Measurements from ENCODE around the gene DGKA. TPM values are rescaled to one million over a fixed set of nuclear protein-coding genes. Genes with fewer than 3 reads are reported as not detected.

The DGKA gene
- polyA plus RNA-seq, 1 of the 3 experiments (the other 2 are of a cell fraction): 75.9 TPM

- TF ChIP-seq MEF2A (IDR thresholded peaks at IDR 0.05; ENCODE audit: borderline replicate concordance, low read depth): no peak
- no peak for TF ChIP-seq JUND (IDR thresholded peaks at IDR 0.05)
- no peak for TF ChIP-seq FOSL2 (IDR thresholded peaks at IDR 0.05; ENCODE audit: borderline replicate concordance, low read depth)
- TF ChIP-seq NFIC (IDR thresholded peaks at IDR 0.05; ENCODE audit: borderline replicate concordance): no peak
- TF ChIP-seq EZH2phosphoT487 (IDR thresholded peaks at IDR 0.05; ENCODE audit: borderline replicate concordance, low read depth): no peak
- TF ChIP-seq GATA2 (CRISPR knock-in tag; IDR thresholded peaks at IDR 0.05): no peak
- no peak for TF ChIP-seq PBX3 (IDR thresholded peaks at IDR 0.05)
- no peak for TF ChIP-seq GABPA (IDR thresholded peaks at IDR 0.05; ENCODE audit: low read depth)
- TF ChIP-seq TCF12 (IDR thresholded peaks at IDR 0.05): no peak
These were observed 5.6 kb upstream of the DGKA start (continued) for GRCh38 chr12:55925371-55925770.

DNA sequence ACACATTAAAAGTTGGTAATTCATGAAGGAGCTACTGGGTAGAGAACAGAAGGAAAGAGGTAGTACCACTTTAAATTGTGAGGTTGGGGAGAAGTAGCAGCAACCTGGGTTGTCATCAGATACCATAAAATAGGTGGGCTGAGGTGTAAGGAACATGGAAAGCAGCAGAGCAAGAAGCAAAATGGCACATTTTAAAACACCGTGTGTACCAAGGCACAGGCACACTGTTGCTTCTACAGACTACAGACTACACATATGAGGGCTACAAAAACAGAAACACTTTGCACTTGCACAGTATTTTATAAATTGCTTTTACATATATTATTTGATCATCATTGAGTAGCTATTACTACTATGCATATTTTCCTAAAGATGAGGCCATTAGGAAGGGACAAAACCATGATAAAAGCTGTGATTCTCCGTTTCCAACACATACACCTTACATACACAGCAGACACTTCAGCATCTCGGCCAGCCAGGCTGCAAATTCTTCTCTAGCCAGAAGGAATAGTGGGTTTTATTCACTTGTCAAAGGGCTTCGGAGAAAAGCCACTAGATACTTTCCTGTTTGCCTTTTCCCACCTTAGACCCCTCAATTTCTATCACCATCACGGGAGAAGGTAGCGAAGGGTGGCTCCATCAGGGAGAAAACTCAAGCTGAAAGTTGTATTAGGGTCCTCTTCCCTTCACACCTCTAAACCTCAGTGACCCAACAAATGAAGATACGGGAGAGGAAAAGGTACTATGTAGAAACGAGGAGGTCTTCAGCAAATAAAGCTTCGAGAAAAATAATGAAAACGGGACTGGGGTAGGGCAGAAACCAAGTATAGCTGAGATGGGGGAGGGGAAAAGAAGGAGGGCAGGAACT is 4.9 kb upstream of the DGKA start:
- H3F3A ChIP-seq (replicated peaks; ENCODE audit: insufficient read depth): peaks cover 35% of the 10 kb centered on the region
- peaks cover 0 to 11% of the 10 kb centered on the region in 2 experiments for H3K36me3 ChIP-seq (replicated peaks in 1 of 2; ENCODE audit: control insufficient read depth in 1 of 2, insufficient read depth in 2 of 2, low read length in 1 of 2)
- peak overlapping the region; percentile 90 to 94 for H3K4me3 ChIP-seq (ENCODE audit: low read depth in 2 of 2, low read length in 1 of 2)
- peaks cover 77% of the 10 kb centered on the region for H3K79me2 ChIP-seq (ENCODE audit: insufficient read depth)
- WGBS (ENCODE audit: low lambda C conversion rate): 6% methylated on average over 10 of the region's 10 CpGs
- no peaks in the 10 kb centered on the region for H3K9me2 ChIP-seq
- TF ChIP-seq POLR2AphosphoS5 (IDR thresholded peaks at IDR 0.05; ENCODE audit: low read depth, low read length) (no peak; the same call in 1 of the 2 replicates), CHD2 (IDR thresholded peaks at IDR 0.05; ENCODE audit: low read length, partially characterized antibody) (no peak), RXRA (IDR thresholded peaks at IDR 0.05; ENCODE audit: borderline replicate concordance, low read depth) (no peak), TAF1 (IDR thresholded peaks at IDR 0.05; ENCODE audit: borderline replicate concordance, low read depth, low read length) (no peak), YY1 (IDR thresholded peaks at IDR 0.05; ENCODE audit: low read depth) (no peak), FOXJ3 (CRISPR knock-in tag; IDR thresholded peaks at IDR 0.05) (no peak)
- TF ChIP-seq, protein P1, sequence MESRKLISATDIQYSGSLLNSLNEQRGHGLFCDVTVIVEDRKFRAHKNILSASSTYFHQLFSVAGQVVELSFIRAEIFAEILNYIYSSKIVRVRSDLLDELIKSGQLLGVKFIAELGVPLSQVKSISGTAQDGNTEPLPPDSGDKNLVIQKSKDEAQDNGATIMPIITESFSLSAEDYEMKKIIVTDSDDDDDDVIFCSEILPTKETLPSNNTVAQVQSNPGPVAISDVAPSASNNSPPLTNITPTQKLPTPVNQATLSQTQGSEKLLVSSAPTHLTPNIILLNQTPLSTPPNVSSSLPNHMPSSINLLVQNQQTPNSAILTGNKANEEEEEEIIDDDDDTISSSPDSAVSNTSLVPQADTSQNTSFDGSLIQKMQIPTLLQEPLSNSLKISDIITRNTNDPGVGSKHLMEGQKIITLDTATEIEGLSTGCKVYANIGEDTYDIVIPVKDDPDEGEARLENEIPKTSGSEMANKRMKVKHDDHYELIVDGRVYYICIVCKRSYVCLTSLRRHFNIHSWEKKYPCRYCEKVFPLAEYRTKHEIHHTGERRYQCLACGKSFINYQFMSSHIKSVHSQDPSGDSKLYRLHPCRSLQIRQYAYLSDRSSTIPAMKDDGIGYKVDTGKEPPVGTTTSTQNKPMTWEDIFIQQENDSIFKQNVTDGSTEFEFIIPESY (IDR thresholded peaks at IDR 0.05; ENCODE audit: borderline replicate concordance, low read depth): no peak
- no peaks in the 10 kb centered on the region for H3K27me3 ChIP-seq (ENCODE audit: insufficient read depth)
- no peak for DNase-seq
- no peaks in the 10 kb centered on the region for H4K20me1 ChIP-seq (ENCODE audit: insufficient read depth)
- H3K4me1 ChIP-seq (ENCODE audit: control insufficient read depth in 1 of 2, insufficient read depth in 2 of 2, low read depth in 1 of 2, low read length in 1 of 2): peaks cover 17 to 23% of the 10 kb centered on the region in 2 experiments; a peak in 3 of 4 replicates
- H3K9ac ChIP-seq: peak overlapping the region; percentile 89
- ChIA-PET CTCF (interaction anchor here (0.6 to 6.4 kb wide), 38 partner anchors 9 to 357 kb away, joined by 3 to 51 read pairs (median 4); partner anchors contain the start of genes BLOC1S1, CD63, DNAJC14 and ORMDL2), POLR2A (interaction anchor here (1.2 to 4.2 kb wide), 6 partner anchors 9 to 188 kb away, joined by 3 to 39 read pairs (median 5); partner anchors contain the start of genes DNAJC14, ORMDL2, RAB5B and SARNP)
- peak overlapping the region; percentile 94 to 98 for H3K27ac ChIP-seq (ENCODE audit: low read depth in 2 of 2, low read length in 1 of 2)
- H3K9me3 ChIP-seq: no peaks in the 10 kb centered on the region
- peak overlapping the region; percentile 97 for H3K4me2 ChIP-seq
- H2AFZ ChIP-seq (ENCODE audit: low read depth): peak overlapping the region; percentile 82
